Gastroesophageal sphincter (tissue), 3 donors: ENCODE data around the gene GOLGA6D.
"Not testable (repeated sequence)": the region's sequence is repeated elsewhere in the genome, so short reads cannot be mapped to it uniquely, and the experiment has no call there.

Source experiments
- EP300 ChIP-seq: sonication (generic); formaldehyde crosslinking; IDR thresholded peaks from one replicate; pipeline ENCODE4 v1.6.1; 2017; ENCODE audit warnings: antibody characterized with exemption, mild to moderate bottlenecking
- POLR2A ChIP-seq, 2 donors: fragments of 450-650 bp; IDR thresholded peaks; one replicate each; pipeline ENCODE4 v1.6.1; 2017; ENCODE audit warnings: antibody characterized with exemption in 2 of 2, mild to moderate bottlenecking in 2 of 2, moderate library complexity in 1 of 2
- TF ChIP-seq, protein P1 (sequence below), 4 experiments: fragments of 200-600 bp in 2 of 4; fragments of 450-650 bp in 2 of 4; sonication (generic) in 1 of 4; IDR thresholded peaks; one replicate each; pipeline ENCODE4 v1.5.1; 2017 to 2019; ENCODE audit warnings: antibody characterized with exemption in 4 of 4, mild to moderate bottlenecking in 2 of 4, moderate library complexity in 2 of 4

DNA sequence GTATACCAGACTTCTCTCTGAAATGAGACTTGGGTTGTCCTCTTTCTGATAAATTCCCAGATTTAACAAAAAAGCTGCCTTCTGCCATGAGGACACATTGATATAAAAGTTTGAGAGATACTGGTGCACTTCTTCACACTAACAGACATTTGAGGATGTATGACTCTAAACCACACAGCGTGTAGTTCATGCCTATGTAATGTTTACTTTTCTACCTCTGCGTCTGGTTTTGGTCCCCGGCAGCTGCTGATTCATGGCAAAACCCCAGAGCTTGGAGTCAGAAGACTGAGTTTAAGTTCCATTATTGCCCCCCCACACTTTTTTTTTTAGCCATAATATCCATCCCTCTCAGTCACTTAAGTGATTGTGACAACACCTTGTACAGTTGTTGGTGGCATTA, 22.8 kb upstream of the GOLGA6D start:
- TF ChIP-seq, protein P1, sequence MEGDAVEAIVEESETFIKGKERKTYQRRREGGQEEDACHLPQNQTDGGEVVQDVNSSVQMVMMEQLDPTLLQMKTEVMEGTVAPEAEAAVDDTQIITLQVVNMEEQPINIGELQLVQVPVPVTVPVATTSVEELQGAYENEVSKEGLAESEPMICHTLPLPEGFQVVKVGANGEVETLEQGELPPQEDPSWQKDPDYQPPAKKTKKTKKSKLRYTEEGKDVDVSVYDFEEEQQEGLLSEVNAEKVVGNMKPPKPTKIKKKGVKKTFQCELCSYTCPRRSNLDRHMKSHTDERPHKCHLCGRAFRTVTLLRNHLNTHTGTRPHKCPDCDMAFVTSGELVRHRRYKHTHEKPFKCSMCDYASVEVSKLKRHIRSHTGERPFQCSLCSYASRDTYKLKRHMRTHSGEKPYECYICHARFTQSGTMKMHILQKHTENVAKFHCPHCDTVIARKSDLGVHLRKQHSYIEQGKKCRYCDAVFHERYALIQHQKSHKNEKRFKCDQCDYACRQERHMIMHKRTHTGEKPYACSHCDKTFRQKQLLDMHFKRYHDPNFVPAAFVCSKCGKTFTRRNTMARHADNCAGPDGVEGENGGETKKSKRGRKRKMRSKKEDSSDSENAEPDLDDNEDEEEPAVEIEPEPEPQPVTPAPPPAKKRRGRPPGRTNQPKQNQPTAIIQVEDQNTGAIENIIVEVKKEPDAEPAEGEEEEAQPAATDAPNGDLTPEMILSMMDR (IDR thresholded peaks at IDR 0.05) = not testable (repeated sequence)
- TF ChIP-seq POLR2A (IDR thresholded peaks at IDR 0.05); EP300: not testable (repeated sequence)
